HUES64 (cell line): ENCODE data around the gene NCOR2.

Experiments used
- H3K27ac ChIP-seq: 2 replicates; pipeline ENCODE4 v1.7.0; 2013; ENCODE audit warnings: low read depth, low read length, inconsistent platforms
- H3K27me3 ChIP-seq: 2 replicates; pipeline ENCODE4 v1.6.1; 2013; ENCODE audit warnings: mild to moderate bottlenecking, low read length; ENCODE audit not compliant: insufficient read depth
- H3K36me3 ChIP-seq: 2 replicates; pipeline ENCODE4 v1.6.1; 2013; ENCODE audit warnings: mild to moderate bottlenecking, low read length; ENCODE audit not compliant: insufficient read depth
- H3K4me1 ChIP-seq: 2 replicates; pipeline ENCODE4 v1.6.1; 2013; ENCODE audit warnings: mild to moderate bottlenecking, low read length, moderate library complexity; ENCODE audit not compliant: insufficient read depth
- H3K4me3 ChIP-seq: 2 replicates; pipeline ENCODE4 v1.5.1; 2013; ENCODE audit warnings: mild to moderate bottlenecking, low read length, moderate library complexity
- H3K9ac ChIP-seq: 2 replicates; pipeline ENCODE4 v1.6.1; 2013; ENCODE audit warnings: mild to moderate bottlenecking, low read depth, low read length
- H3K9me3 ChIP-seq: 2 replicates; pipeline ENCODE4 v1.6.1; 2013; ENCODE audit warnings: low read depth, low read length; ENCODE audit not compliant: insufficient read depth
- WGBS: fragments of 150-250, 120-280 bp; methylation state at CpG from one replicate; pipeline ENCODE4 v1.1.7; 2013; ENCODE audit warnings: missing lambda C conversion rate; 5-methylcytosine and 5-hydroxymethylcytosine counted together

The NCOR2 gene

DNA sequence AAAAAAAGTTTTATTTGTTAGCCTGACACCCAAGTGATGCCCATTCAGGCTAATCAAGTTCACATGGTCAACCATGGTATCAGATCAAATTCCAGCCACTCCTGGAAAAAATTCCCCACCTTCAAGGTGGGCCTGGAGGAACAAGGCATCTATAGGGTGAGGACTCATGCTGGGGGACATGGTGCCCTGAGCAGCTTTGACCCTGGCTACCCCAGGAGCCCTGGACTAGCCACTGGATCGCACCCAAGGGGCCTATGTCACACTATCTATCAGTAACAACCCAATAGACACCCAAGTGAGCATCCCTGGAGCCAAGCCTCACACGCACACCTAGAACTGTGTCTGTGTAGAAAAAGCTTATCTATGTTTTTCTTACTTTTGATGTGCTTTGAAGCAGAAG lies 4.1 kb upstream of the NCOR2 start:
- H3K27me3 ChIP-seq, result no peaks in the 10 kb centered on the region
- H3K27ac ChIP-seq, result no peak overlapping the region
- H3K9me3 ChIP-seq, result peaks cover 2% of the 10 kb centered on the region; the same call in 1 of the 2 replicates
- 96% methylated on average over 2 of the region's 2 CpGs for WGBS
- H3K9ac ChIP-seq, result no peak overlapping the region
- H3K36me3 ChIP-seq, result no peaks in the 10 kb centered on the region
- H3K4me3 ChIP-seq, result no peak overlapping the region
- H3K4me1 ChIP-seq, result peaks cover 30% of the 10 kb centered on the region

DNA sequence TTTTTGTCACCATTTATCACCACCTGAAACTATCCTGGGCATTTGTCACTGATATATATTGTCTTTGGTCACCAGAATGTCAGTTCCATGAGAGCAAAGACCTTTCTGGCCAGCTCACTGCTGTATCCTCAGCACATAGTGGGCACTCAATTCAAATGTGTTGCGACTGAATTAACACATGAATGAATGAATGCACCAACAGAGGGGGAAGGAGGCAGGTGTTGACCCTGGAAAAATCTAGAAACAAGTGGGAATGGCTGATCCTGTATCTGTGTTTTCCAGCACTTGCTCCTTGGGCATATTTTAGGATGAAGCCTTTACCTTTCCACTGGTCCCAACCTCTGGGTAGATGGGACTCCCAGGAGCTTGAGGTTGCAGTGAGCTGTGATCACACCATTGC lies 3.4 kb upstream of the NCOR2 start:
- WGBS, result 39% methylated on average over 1 of the region's 1 CpG
- no peak overlapping the region for H3K9ac ChIP-seq

DNA sequence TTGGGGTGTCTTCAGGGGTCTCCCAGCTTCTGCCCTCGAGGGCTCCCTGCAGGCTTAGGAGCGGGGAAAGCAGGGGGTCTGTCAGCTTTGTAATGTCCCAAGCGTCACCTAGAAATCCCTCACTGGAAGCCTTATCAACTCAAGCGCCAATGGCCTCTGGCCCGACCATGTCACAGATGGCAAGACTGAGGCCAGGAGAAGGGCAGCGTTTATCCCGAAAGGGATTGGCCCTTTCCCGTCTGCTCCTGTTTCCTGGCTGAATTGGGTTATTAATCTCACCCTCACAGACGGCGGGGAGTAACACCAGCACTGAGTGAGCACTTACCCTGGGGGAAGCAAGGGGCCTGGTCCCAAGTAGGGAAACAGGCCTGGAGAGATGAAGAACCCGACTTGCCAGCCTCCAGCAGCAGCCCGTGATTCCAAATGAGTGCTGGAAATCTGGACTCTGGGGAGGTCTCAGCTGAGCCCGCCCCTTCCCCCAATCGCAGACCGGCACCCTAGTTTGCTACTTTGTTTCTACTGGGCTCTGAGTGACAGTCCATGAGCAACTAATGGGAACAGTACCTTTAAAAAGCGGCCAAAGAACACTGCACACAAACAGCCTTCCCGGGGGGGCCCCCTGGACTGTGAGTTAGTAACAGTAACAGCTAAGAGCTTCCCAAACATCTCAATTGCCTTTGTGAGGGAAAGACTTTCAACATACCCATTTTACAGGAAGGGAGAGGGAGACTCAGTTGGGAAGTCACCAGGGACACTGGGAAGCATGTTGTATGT lies 2.1 kb upstream of the NCOR2 start:
- Histone ChIP-seq H3K9me3 (no peaks in the 10 kb centered on the region), H3K4me1 (peaks cover 33% of the 10 kb centered on the region), H3K27ac (peak overlapping the region; percentile 90; the same call in 1 of the 2 replicates), H3K36me3 (no peaks in the 10 kb centered on the region), H3K27me3 (no peaks in the 10 kb centered on the region), H3K9ac (peak overlapping the region; percentile 42), H3K4me3 (peak overlapping the region; percentile 64; the same call in 1 of the 2 replicates)
- 45% methylated on average over 17 of the region's 17 CpGs for WGBS

More for the DNA sequence above, 3.4 kb upstream of the NCOR2 start:
- no peaks in the 10 kb centered on the region for H3K9me3 ChIP-seq
- H3K27me3 ChIP-seq, result no peaks in the 10 kb centered on the region
- no peak overlapping the region for H3K4me3 ChIP-seq
- H3K27ac ChIP-seq, result peak overlapping the region; percentile 11; the same call in 1 of the 2 replicates
- no peaks in the 10 kb centered on the region for H3K36me3 ChIP-seq
- H3K4me1 ChIP-seq, result peaks cover 30% of the 10 kb centered on the region

DNA sequence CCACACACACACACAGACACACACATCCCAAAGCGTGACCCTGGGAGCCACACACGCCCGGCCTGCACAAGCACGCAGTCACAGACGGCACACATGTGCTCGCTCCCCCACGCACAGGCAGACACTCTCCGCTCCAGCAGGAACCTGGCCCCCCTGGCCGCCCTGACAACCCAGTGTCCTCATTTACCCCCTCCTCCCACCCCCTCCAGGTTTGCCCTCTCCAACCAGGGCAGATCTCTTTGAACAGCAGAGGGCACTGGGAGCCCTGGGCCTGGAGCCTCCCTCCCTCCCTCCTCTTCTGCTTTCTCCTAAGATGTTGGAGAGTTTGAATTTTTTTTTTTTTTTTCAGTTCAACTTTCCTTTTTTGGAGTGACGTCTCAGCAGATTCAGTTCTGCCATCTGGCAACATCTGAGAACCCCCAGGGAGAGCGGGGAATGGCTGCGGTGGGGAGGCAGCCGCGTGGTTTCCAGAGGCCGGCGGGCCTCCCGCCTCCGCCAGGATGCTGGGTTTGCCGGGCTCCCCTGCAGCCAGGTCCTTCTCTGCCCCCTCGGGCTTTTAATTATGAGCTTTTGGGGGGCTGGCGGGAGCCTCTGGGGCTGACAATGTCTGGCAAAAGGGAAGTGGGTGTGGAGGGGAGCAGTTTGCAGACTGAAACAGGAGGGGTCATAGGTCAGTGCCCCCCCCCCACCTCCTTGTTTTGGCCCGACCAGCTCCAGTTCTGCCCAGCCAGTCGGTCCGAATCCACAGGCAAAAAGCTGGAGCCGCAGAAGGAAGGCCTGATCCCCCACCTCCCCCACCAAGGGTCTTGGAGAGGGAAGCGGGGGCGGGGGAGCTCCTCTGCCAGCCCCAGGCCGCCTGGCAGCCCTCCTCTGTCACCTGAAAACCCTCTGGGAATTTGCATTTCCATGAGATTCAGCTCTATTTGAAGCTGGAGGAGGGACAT lies 1.3 kb upstream of the NCOR2 start:
- H3K9me3 ChIP-seq, result no peaks in the 10 kb centered on the region
- H3K4me3 ChIP-seq, result peak overlapping the region; percentile 64
- H3K36me3 ChIP-seq, result no peaks in the 10 kb centered on the region
- WGBS, result 9% methylated on average over 26 of the region's 28 CpGs
- peaks cover 27% of the 10 kb centered on the region for H3K4me1 ChIP-seq
- no peaks in the 10 kb centered on the region for H3K27me3 ChIP-seq
- H3K9ac ChIP-seq, result peak overlapping the region; percentile 42
- peak overlapping the region; percentile 90 for H3K27ac ChIP-seq

DNA sequence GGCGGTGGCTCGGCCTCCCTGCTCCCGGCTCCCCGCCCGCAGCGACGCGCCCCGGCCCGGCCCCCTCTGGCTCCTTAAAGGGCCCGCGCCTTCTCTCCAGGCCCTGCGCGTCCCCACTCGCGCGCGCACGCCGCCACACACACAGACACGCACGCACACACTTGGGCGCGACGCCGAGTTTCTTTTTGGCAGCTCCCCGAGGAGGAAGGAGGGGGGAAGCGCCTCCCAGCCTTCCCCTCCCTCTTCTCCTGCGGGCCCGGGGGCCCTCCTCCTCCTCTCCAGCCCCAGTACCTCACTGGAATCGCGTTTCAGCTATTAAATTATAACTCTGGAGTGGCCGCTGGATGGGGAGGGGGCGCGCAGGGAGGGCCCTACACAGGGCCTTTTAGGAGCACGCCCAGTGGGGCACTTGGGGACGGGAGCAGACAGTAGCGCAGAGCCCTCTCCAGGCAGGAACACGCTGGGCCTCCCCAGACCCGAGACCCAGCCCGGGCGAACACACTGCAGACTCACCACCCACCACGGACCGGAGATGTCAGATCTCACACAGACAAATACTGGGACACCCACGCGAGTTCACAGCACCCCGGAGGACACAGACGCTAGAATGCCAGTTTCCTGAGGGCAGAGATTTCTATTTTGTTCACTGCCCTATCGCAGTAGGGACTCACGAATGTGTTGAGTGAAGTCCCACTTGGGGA lies 411 bp upstream of the NCOR2 start:
- Histone ChIP-seq H3K4me1 (peaks cover 26% of the 10 kb centered on the region), H3K9me3 (no peaks in the 10 kb centered on the region), H3K9ac (peak overlapping the region; percentile 60), H3K27me3 (no peaks in the 10 kb centered on the region), H3K27ac (peak overlapping the region; percentile 76), H3K4me3 (peak overlapping the region; percentile 64), H3K36me3 (no peaks in the 10 kb centered on the region)
- WGBS, result 2% methylated on average over 46 of the region's 50 CpGs

DNA sequence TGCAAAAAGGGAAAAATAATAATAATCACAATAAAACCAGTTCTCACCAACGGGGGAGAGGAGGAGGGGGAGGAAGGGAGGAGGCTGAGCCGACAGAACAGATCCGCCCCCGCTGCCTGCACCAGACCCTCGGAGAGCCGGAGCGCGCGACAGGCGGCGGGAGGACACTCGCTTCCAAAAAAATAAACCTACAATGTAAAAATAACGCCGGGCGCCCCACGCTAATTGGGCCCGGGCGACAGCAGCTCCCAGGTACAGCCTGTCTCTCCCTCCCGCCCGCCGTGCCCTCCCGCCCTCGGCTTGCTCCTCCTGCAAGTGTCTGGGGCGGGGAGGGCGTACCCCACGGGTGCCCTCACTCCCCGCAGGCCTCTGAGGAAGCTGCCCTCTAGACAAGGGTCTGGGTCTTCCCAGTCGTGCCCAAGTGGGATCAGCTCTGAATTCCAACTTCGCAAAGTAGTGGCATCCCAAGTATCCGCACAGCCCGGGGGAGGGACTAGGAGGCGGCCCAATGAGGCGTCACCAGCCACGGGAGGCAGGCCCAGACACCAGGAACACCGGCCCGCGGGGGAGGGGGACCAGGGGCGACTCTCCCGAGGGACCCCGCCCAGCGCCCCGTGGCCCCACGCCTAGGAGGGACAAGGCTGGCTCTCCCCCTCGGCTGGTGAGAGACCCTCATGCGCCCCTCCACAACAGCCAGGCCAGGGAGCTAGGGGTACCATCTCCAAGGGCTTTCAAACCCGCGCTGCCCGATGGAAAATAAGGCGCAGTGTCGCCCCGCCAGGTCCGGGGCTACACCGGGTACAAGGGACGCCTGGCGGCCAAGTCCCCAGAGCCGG lies 1.0 kb downstream of the NCOR2 start:
- Histone ChIP-seq H3K27me3 (no peaks in the 10 kb centered on the region), H3K9me3 (no peaks in the 10 kb centered on the region), H3K36me3 (no peaks in the 10 kb centered on the region), H3K27ac (peak overlapping the region; percentile 94), H3K9ac (peak overlapping the region; percentile 86), H3K4me3 (peak overlapping the region; percentile 86), H3K4me1 (peaks cover 33% of the 10 kb centered on the region)
- under 1% methylated on average over 56 of the region's 56 CpGs for WGBS

DNA sequence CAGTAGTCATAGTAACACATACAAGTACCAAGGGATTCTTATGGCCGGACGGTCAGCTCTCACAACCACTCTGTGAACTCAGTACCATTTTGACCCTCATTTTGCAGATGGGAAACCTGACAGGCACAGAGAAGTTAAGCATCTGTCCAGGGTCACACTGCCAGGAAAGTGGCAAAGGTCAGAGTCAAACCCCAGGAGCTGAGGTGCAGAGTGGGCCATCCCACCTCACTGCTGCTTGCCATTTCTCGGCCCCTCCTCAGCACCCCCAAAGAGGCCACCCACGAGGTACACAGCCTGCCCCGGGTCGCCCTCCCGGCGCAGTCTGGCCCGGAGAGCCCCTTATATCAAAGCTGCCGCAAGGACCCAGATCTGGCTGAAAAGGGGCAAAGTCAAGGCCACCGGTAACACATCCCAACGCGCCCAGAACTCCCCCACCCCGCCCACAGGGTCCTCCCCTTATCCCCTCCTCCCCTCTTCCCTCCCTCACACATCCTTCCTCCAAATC lies 1.7 kb downstream of the NCOR2 start:
- H3K4me3 ChIP-seq, result peak overlapping the region; percentile 86
- H3K9ac ChIP-seq, result 0 out of 2 replicates have a peak overlapping the region, but pooled peaks have one; percentile 86
- peaks cover 36% of the 10 kb centered on the region for H3K4me1 ChIP-seq
- no peaks in the 10 kb centered on the region for H3K27me3 ChIP-seq
- H3K9me3 ChIP-seq, result no peaks in the 10 kb centered on the region
- WGBS, result 2% methylated on average over 14 of the region's 14 CpGs
- H3K27ac ChIP-seq, result peak overlapping the region; percentile 94; the same call in 1 of the 2 replicates
- no peaks in the 10 kb centered on the region for H3K36me3 ChIP-seq

DNA sequence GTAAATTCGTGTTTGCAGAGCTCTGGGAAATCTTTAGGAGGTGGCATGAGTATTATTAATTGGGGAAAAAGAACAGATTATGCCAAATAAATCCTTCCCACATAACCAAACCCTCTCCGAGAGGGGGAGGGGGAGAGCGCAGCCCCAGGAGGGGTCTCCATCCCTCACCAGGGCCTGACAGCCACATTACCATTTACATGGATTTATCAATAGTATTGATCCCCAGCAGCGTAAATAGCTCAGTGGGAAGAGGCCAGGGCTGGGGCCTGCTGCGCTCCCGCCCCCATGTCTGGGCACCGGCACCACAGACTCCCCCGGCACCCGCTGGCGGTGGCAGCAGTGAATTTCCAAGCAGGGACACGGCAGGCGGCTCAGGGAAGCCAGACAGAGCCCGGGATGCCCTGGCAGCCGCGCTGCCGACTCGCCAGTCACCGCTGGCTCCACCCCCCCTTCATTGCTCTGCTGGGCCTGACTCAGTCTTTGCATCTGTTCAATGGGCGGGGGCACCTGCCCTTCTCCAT lies 2.4 kb downstream of the NCOR2 start:
- WGBS, result 2% methylated on average over 16 of the region's 19 CpGs
- H3K9ac ChIP-seq, result no peak overlapping the region
- peaks cover 39% of the 10 kb centered on the region for H3K4me1 ChIP-seq
- peak overlapping the region; percentile 61; the same call in 1 of the 2 replicates for H3K27ac ChIP-seq
- H3K27me3 ChIP-seq, result no peaks in the 10 kb centered on the region
- peak overlapping the region; percentile 86 for H3K4me3 ChIP-seq
- H3K36me3 ChIP-seq, result no peaks in the 10 kb centered on the region
- H3K9me3 ChIP-seq, result no peaks in the 10 kb centered on the region

DNA sequence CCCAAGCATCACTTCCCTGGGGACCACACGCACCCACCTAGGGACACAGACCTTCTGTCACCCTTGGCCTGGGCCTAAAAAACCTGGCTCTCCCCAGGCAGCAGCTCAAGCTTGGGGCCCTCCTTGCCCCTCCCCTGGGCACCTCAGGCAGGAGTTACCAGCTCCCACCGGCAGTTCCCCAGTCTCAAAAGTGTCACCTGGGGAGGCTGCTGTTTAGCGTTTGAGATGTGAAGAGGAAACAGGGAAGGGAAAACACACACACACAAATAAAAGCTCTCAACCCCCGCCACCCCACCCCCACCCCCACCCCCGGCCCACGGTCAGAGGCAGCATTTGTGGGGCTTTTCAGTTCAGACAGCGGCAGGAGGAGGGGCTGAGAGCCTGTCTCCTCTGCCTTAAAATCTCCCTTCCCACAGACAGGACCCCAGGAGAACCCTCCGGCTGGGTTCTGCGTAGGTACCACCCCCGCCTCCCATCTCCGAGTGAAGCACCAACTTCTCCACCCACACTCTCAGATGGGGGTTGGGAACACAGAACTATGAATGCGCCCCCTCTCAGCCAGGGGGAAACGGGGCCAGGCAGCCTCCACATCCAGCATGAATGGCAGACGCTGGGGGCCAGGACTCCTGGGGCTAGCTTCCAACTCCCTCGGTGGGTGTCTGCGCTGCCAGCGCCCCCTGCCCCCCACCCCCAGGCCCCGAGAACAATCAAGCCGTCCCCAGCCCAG lies 3.0 kb downstream of the NCOR2 start:
- Histone ChIP-seq H3K9me3 (no peaks in the 10 kb centered on the region), H3K4me1 (peaks cover 36% of the 10 kb centered on the region), H3K27ac (peak overlapping the region; percentile 77; the same call in 1 of the 2 replicates), H3K36me3 (no peaks in the 10 kb centered on the region), H3K4me3 (peak overlapping the region; percentile 86), H3K9ac (no peak overlapping the region; the same call in 1 of the 2 replicates), H3K27me3 (no peaks in the 10 kb centered on the region)
- WGBS, result 7% methylated on average over 10 of the region's 19 CpGs
